Endothelial cell of umbilical vein (primary cell): ENCODE results near the gene FAM168A.

Experiments
- CTCF ChIP-seq, 2 donors: IDR thresholded peaks; 1 replicate in 1 of 2; 2 replicates in 1 of 2; pipeline ENCODE4 v1.5.1; 2011; ENCODE audit warnings: low read length in 2 of 2, mild to moderate bottlenecking in 2 of 2, moderate library complexity in 2 of 2, control low read depth in 1 of 2, inconsistent platforms in 1 of 2, low read depth in 1 of 2; ENCODE audit not compliant: insufficient read depth in 1 of 2; ENCODE audit errors: extremely low read depth in 1 of 2
- EZH2 ChIP-seq: IDR thresholded peaks from 2 replicates; pipeline ENCODE4 v1.6.1; 2012; ENCODE audit warnings: borderline replicate concordance, low read depth, mild to moderate bottlenecking, moderate library complexity, low read length, inconsistent platforms; ENCODE audit not compliant: severe bottlenecking
- JUN ChIP-seq: IDR thresholded peaks from 2 replicates; pipeline ENCODE4 v1.6.1; 2011; ENCODE audit warnings: borderline replicate concordance, low read depth; ENCODE audit not compliant: insufficient read length, insufficient read depth
- MAX ChIP-seq: IDR thresholded peaks from 2 replicates; pipeline ENCODE4 v1.6.1; 2011; ENCODE audit not compliant: insufficient read depth, insufficient read length
- MYC ChIP-seq: IDR thresholded peaks from one replicate; pipeline ENCODE4 v1.6.1; 2011; ENCODE audit warnings: mild to moderate bottlenecking, low read depth, low read length
- POLR2A ChIP-seq: IDR thresholded peaks from 2 replicates; pipeline ENCODE4 v1.6.1; 2012; ENCODE audit warnings: low read depth, mild to moderate bottlenecking, control low read depth, low read length
- POLR2AphosphoS5 ChIP-seq: IDR thresholded peaks from 2 replicates; pipeline ENCODE4 v1.6.1; 2012; ENCODE audit warnings: low read depth, mild to moderate bottlenecking, control low read depth, low read length, moderate library complexity; ENCODE audit not compliant: insufficient read depth

- TF ChIP-seq CTCF (IDR thresholded peaks at IDR 0.05; ENCODE audit: extremely low read depth in 1 of 2, insufficient read depth in 1 of 2, low read depth in 1 of 2, low read length in 2 of 2): no peak
- no peak for TF ChIP-seq MYC
- no peak for TF ChIP-seq MAX
- TF ChIP-seq POLR2A: no peak
- no peak for TF ChIP-seq JUN
- TF ChIP-seq EZH2: no peak
- no peak for TF ChIP-seq POLR2AphosphoS5
Observed at GRCh38 chr11:73398132-73398526, 199.8 kb downstream of the FAM168A start.
